CD4-positive, alpha-beta T cell (primary cell): ENCODE results near the gene ZNF141. TPM values are rescaled to one million over a fixed set of nuclear protein-coding genes. Genes with fewer than 3 reads are reported as not detected.
A peak's percentile ranks its signal among the peaks of the same experiment; 100 is the strongest.
"Not testable (repeated sequence)": the region's sequence is repeated elsewhere in the genome, so short reads cannot be mapped to it uniquely, and the experiment has no call there.

Experiments
- ATAC-seq: fragments of 200-7000 bp; cut with Tn5 transposase; one replicate; pipeline ENCODE4 v1.10.0; 2022; ENCODE audit warnings: mild to moderate bottlenecking; ENCODE audit not compliant: poor library complexity
- CTCF ChIA-PET: fragments of 350-600 bp; sonication (Branson Sonifier 250); formaldehyde crosslinking; loops from one replicate; lab custom pipeline; 2021; ENCODE audit warnings: antibody characterized with exemption, inconsistent platforms; lab: Charles Lee
- POLR2A ChIA-PET: fragments of 350-600 bp; sonication (Branson Sonifier 250); formaldehyde crosslinking; loops from one replicate; lab custom pipeline; 2021; ENCODE audit warnings: antibody characterized with exemption, inconsistent platforms; lab: Charles Lee
- DNase-seq, 14 experiments: peaks; one replicate each; pipeline ENCODE4 v3.0.0-alpha.2; 2013 to 2020; ENCODE audit warnings: mixed read lengths in 2 of 14
- H3K27ac ChIP-seq, 2 donors: one replicate each; pipeline versions ENCODE4 v1.5.1 to v1.7.0; 2013; ENCODE audit warnings: low read length in 2 of 2, low read depth in 1 of 2, mild to moderate bottlenecking in 1 of 2
- H3K27me3 ChIP-seq, 2 experiments: 1 replicate in 1 of 2; 2 replicates in 1 of 2; pipeline versions ENCODE4 v1.6.1 to v1.7.0; 2013; ENCODE audit warnings: low read length in 2 of 2, control low read depth in 1 of 2, mild to moderate bottlenecking in 1 of 2, moderate library complexity in 1 of 2; ENCODE audit not compliant: insufficient read depth in 2 of 2, control insufficient read depth in 1 of 2
- H3K36me3 ChIP-seq: one replicate; pipeline ENCODE4 v1.6.1; 2013; ENCODE audit warnings: low read length, control low read depth; ENCODE audit not compliant: insufficient read depth
- H3K4me1 ChIP-seq: one replicate; pipeline ENCODE4 v1.6.1; 2013; ENCODE audit warnings: low read length, control low read depth; ENCODE audit not compliant: insufficient read depth
- H3K4me3 ChIP-seq: one replicate; pipeline ENCODE4 v1.5.1; 2013; ENCODE audit warnings: mild to moderate bottlenecking, low read length, moderate library complexity
- H3K9me3 ChIP-seq, 2 experiments: 1 replicate in 1 of 2; 2 replicates in 1 of 2; pipeline versions ENCODE4 v1.6.1 to v1.7.0; 2013; ENCODE audit warnings: low read length in 2 of 2, mild to moderate bottlenecking in 2 of 2, control low read depth in 1 of 2, moderate library complexity in 1 of 2; ENCODE audit not compliant: control insufficient read depth in 1 of 2, insufficient read depth in 1 of 2
- H3K27ac Mint-ChIP-seq: one replicate; pipeline ENCODE4 v1.8.0; 2020; ENCODE audit warnings: mixed read lengths
- H3K27me3 Mint-ChIP-seq: one replicate; pipeline ENCODE4 v1.8.0; 2021; ENCODE audit warnings: mixed read lengths
- H3K36me3 Mint-ChIP-seq: one replicate; pipeline ENCODE4 v1.8.0; 2021; ENCODE audit warnings: low read depth, mixed read lengths
- H3K4me1 Mint-ChIP-seq: one replicate; pipeline ENCODE4 v1.8.0; 2021; ENCODE audit warnings: low read depth, mixed read lengths
- H3K4me3 Mint-ChIP-seq: one replicate; pipeline ENCODE4 v1.8.0; 2020; ENCODE audit warnings: mild to moderate bottlenecking, mixed read lengths
- H3K9me3 Mint-ChIP-seq: one replicate; pipeline ENCODE4 v1.8.0; 2020; ENCODE audit warnings: mixed read lengths
- intact Hi-C, 2 experiments: fragments of 100-400 bp; cut with DNase I in 1 of 2; cut with micrococcal nuclease in 1 of 2; formaldehyde crosslinking; loops; one replicate each; pipeline versions ENCODE4 v1.15.1 to v1.9.0; 2023 to 2025; cut with DNase I, micrococcal nuclease
- microRNA-seq: library from miRNA; unstranded; fragments of <30 nt; microRNA quantifications from one replicate; pipeline ENCODE4 v1.2.0, GENCODE V29; 2021; ENCODE audit warnings: borderline microRNAs expressed, borderline replicate concordance
- total RNA-seq, 174 experiments: library from RNA in 2 of 174; stranded (reverse) in 2 of 174; gene quantifications; one replicate each; pipeline ENCODE4 v1.2.3 and lab custom pipeline; 2021 to 2026
- TF ChIP-seq, protein P1 (sequence below): fragments of 200-600 bp; IDR thresholded peaks from one replicate; pipeline ENCODE4 v1.8.0; 2022; ENCODE audit warnings: antibody characterized with exemption, mild to moderate bottlenecking

The ZNF141 gene
- total RNA-seq, 2 experiments from 2014 or later, result 13.6 to 13.7 TPM

DNA sequence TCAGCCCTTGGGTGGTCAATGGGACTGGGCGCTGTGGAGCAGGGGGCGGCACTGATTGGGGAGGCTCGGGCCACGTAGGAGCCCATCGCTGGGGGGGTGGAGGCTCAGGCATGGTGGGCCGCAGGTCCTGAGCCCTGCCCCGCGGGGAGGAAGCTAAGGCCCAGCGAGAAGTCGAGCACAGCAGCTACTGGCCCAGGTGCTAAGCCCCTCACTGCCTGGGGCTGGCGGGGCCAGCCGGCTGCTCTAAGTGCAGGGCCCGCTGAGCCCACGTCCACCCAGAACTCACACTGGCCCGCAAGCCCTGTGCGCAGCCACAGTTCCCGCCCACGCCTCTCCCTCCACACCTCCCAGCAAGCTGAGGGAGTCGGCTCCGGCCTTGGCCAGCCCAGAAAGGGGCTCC lies 66.4 kb downstream of the ZNF141 start:
- DNase-seq, result peak in 1 of 14 experiments; percentile 2
- ATAC-seq, result no peak
- peaks cover 52 to 53% of the 10 kb centered on the region in 2 experiments for H3K9me3 ChIP-seq
- Mint-ChIP-seq H3K27ac (no peak overlapping the region), H3K9me3 (peaks cover 33% of the 10 kb centered on the region), H3K4me3 (no peak overlapping the region), H3K36me3 (peaks cover 49% of the 10 kb centered on the region), H3K27me3 (no peaks in the 10 kb centered on the region), H3K4me1 (no peaks in the 10 kb centered on the region)
- TF ChIP-seq, protein P1, sequence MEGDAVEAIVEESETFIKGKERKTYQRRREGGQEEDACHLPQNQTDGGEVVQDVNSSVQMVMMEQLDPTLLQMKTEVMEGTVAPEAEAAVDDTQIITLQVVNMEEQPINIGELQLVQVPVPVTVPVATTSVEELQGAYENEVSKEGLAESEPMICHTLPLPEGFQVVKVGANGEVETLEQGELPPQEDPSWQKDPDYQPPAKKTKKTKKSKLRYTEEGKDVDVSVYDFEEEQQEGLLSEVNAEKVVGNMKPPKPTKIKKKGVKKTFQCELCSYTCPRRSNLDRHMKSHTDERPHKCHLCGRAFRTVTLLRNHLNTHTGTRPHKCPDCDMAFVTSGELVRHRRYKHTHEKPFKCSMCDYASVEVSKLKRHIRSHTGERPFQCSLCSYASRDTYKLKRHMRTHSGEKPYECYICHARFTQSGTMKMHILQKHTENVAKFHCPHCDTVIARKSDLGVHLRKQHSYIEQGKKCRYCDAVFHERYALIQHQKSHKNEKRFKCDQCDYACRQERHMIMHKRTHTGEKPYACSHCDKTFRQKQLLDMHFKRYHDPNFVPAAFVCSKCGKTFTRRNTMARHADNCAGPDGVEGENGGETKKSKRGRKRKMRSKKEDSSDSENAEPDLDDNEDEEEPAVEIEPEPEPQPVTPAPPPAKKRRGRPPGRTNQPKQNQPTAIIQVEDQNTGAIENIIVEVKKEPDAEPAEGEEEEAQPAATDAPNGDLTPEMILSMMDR, result no peak
- H3K27ac ChIP-seq, result no peak overlapping the region
- ChIA-PET POLR2A (no interaction called here), CTCF (no interaction called here)
- H3K4me3 ChIP-seq, result no peak overlapping the region
- intact Hi-C loops, result no loop called here
- H3K4me1 ChIP-seq, result no peaks in the 10 kb centered on the region
- no peaks in the 10 kb centered on the region for H3K27me3 ChIP-seq
- no peaks in the 10 kb centered on the region for H3K36me3 ChIP-seq

DNA sequence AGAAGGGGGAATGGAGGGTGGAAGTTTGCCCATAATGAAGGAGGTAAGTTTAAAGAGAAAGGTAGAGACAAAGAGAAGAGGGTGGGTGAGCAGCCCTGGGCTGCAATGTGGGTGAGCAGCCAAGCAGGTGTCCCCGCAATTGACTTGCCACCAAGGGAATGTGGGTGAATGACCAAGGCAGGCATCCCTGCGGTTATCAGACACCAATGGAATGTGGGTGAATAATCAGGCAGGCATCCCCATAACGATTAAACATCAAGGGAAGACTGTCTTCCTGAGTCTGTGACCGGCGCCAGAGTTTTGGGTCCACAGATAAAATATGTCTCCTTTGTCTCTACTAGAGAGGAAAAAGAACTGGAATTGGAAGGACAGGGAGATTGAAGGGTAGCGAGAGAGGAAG lies 70.7 kb downstream of the ZNF141 start:
- H3K9me3 Mint-ChIP-seq, result peaks cover 35% of the 10 kb centered on the region
- ATAC-seq, CTCF ChIA-PET: not testable (repeated sequence)

DNA sequence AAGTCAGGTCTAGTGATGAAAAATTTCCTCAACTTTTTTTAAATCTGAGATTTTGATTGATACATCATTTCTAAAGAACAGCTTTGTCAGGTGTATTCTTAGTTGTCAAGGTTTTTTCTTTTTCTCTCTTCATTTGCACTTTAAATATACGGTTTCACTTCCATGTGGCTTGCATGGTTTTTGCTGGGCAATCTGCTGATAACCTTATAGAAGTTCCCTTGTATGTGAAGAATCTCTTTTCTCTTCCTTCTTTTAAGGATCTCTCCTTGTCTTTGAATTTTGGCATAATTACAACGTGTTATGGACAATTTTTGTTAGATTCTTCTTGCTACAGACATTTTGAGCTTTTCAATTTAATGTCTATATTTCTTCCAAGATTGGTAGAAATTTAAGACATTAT lies 85.0 kb downstream of the ZNF141 start:
- no peak overlapping the region for H3K4me3 Mint-ChIP-seq
- no peaks in the 10 kb centered on the region for H3K27me3 Mint-ChIP-seq
- intact Hi-C loops, result no loop called here
- H3K27ac Mint-ChIP-seq, result no peak overlapping the region
- POLR2A ChIA-PET, result interaction anchor here (2.1 kb wide), 1 partner anchor 51 kb away, joined by 4 read pairs; no protein-coding TSS in a partner anchor
- H3K9me3 ChIP-seq, result peaks cover 45 to 91% of the 10 kb centered on the region in 2 experiments
- DNase-seq (no peak), ATAC-seq (no peak)
- TF ChIP-seq, protein P1, result no peak
- H3K27me3 ChIP-seq, result no peaks in the 10 kb centered on the region
- CTCF ChIA-PET, result interaction anchor here (0.7 to 0.8 kb wide), 2 partner anchors 9 to 50 kb away, joined by 3 to 4 read pairs; no protein-coding TSS in a partner anchor
- H3K27ac ChIP-seq, result no peak overlapping the region
- no peak overlapping the region for H3K4me3 ChIP-seq
- peaks cover 54% of the 10 kb centered on the region for H3K36me3 Mint-ChIP-seq
- H3K9me3 Mint-ChIP-seq, result peaks cover 11% of the 10 kb centered on the region
- no peaks in the 10 kb centered on the region for H3K36me3 ChIP-seq
- no peaks in the 10 kb centered on the region for H3K4me1 Mint-ChIP-seq
- H3K4me1 ChIP-seq, result no peaks in the 10 kb centered on the region

More for the DNA sequence above, 70.7 kb downstream of the ZNF141 start:
- H3K27ac Mint-ChIP-seq, H3K27me3 Mint-ChIP-seq, H3K4me3 Mint-ChIP-seq, H3K4me3 ChIP-seq, H3K27me3 ChIP-seq, H3K36me3 ChIP-seq, H3K4me1 Mint-ChIP-seq, intact Hi-C loops, H3K27ac ChIP-seq, H3K4me1 ChIP-seq, DNase-seq, POLR2A ChIA-PET: not testable (repeated sequence)
- peaks cover 69 to 74% of the 10 kb centered on the region in 2 experiments for H3K9me3 ChIP-seq
- peaks cover 64% of the 10 kb centered on the region for H3K36me3 Mint-ChIP-seq

Small RNA genes within 50 kb of the gene (microRNA-seq; reads per million reads assigned to microRNA genes)
- gene MIR571, result not detected

Other genes starting within 250 kb of the ZNF141 start
- 1 to 10 TPM; 6.3 to 7.4 TPM for gene ZNF718, start 213.3 kb upstream of the ZNF141 start, total RNA-seq
- gene ZNF732, start 32.3 kb upstream of the ZNF141 start, total RNA-seq, result not detected
- gene ZNF721, start 161.3 kb downstream of the ZNF141 start, total RNA-seq, result 10 to 100 TPM; 40.4 to 44.1 TPM
- 10 to 100 TPM; 67.6 to 72.2 TPM for gene PIGG, start 161.4 kb downstream of the ZNF141 start, total RNA-seq
- gene TMEM271, start 238.5 kb downstream of the ZNF141 start, total RNA-seq, result not detected